Measurements from ENCODE around the gene UPF3B.
"Not testable (repeated sequence)": the region's sequence is repeated elsewhere in the genome, so short reads cannot be mapped to it uniquely, and the experiment has no call there.

UPF3B gene

DNA sequence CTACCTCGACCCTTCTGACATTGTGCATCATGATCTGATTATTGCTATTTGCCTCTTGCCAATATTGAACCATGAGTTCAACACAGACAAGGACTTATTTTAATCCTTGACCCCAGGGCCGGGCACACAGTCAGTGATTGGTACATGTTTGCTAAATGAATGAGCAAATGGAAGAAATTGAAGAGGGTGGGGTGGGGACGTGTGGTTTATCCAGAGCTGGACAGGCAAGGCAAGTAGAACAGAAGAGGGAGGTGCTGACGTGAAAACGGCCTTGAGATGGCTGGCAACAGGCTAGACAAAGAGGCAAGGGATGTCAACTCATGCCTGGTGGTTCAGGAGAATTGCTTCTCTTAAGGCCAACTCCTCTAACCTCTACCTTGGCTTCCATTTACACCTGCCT, 28.5 kb downstream of the UPF3B start:
- not testable (repeated sequence) for DNase-seq (ENCODE audit: low spot score)

DNA sequence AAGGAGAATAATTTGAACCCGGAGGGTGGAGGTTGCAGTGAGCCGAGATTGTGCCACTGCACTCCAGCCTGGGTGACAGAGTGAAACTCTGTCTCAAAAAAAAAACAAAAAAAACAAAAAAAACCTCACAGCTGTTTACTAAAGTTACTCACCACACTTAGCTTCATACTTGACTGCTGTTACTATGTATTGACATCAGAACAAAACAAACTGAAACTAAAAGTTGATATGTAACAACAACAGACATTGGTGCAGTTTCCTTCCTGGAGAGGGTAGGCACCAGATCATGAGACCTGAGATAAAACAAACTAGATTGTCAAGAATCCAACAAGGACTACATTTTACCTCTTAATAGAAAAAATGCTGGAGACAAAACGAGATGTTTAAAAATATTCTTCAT, 31.1 kb downstream of the UPF3B start:
- peak; percentile 66 for DNase-seq (ENCODE audit: low spot score)

- DNase-seq (ENCODE audit: low spot score): no peak
These were observed 35.6 kb downstream of the UPF3B start for GRCh38 chrX:119817130-119817690.

GRCh38 chrX:119816300-119816699, 36.5 kb downstream of the UPF3B start:
- DNase-seq (ENCODE audit: low spot score): no peak

DNA sequence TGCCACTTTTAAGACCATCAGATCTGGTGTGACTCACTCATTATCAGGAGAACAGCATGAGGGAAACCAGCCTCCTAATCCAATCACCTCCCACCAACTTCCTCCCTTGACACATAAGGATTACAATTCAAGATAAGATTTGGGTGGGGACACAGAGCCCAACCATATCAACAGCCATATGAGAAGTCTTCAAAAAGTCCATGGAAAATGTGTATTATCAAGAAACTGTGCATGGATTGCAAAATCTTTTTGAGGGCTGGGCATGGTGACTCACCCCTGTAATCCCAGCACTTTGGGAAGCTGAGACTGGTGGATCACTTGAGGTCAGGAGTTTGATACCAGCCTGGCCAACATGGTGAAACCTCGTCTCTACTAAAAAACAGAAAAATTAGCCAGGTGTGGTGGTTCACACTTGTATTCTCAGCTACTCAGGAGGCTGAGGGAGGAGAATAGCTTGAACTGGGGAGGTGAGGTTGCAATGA, 43.5 kb downstream of the UPF3B start:
- DNase-seq (ENCODE audit: low spot score): no peak

GRCh38 chrX:119808461-119808860, 44.3 kb downstream of the UPF3B start:
- DNase-seq (ENCODE audit: low spot score): not testable (repeated sequence)

GRCh38 chrX:119802546-119802945, 50.2 kb downstream of the UPF3B start:
- no peak for DNase-seq (ENCODE audit: low spot score)

DNA sequence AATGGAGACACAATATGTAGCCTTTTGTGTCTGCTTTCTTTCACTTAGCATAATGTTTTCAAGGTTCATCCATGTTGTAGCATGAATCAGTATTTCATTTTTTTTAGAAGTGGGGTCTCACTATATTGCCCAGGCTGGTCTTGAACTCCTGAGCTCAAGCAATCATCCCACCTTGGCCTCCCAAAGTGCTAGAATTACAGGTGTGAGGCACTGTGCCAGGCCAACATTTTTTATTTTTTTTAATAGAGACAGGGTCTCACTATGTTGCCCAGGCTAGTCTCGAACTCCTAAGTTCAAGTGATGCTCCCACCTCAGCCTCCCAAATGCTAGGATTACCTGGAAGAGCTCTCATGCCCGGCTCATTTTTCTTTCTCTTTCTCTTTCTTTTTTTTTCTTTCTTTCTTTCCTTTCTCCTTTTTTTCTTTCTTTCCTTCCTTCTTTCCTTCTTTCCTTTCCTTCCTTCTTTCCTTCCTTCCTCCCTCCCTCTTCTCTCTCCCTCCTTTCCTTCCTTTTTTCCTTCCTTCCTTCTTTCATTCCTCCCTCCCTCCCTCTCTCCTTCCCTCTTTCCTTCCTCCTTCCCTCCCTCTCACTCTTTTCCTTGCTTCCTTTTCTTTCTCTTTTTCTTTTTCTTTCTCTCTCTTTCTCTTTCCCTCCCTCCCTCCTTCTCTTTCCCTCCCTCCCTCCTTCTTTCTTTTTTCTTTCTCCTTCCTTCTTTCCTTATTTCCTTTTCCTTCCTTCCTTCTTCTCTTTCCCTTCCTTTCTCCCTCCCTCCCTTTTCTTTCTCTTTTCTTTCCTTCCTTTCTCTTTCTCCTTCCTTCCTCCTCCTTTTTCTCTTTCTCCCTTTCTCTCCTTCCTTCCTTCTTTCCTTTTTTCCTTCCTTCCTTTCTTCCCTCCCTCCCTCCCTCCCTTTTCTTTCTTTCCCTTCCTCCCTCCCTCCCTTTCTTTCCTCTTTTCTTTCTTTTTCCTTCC, 51.2 kb downstream of the UPF3B start:
- DNase-seq (ENCODE audit: low spot score): no peak

DNA sequence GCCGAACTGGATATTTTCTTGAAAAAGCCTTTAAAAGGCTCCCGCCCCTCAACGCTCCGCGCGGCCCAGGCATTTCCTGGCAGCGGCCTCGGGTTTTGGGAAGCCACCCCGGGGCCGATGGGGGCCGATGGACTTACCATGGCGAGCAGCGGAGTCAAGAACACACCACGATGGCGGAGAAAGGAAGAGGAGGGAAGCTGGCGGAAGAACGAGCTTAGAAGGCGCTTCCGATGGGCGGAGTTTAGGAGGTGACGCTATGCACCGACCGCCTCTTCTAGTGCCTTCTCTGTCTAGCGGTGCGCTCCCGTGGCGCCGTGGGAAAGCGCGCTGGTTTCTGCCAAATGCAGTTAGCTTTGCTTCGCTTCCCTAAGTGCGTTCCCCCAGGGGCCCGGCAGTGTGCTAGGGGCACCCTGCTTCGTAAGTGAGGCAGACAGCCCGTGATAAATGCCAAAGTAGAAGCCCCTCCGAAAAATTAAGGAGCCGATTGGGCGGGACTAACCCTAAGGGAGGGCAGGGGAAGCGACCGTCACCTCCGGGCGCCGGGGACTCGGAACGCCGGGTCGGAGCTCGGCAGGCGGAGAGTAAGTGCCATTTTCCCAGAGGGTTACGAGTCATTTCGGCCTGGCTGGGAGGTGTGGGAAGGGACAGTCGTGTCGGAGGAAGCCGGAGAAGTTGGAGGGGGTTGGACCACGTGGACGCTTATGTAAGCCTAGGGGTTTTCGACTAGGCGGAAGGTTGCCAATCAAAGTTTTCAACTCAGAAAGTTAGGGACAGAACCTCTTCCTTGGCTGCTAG, 61.1 kb downstream of the UPF3B start, which contains the start of gene RPL39:
Gene RPL39 (minus strand): TSS at position 194 of the 795 bp plus-strand sequence. CDS start 54 bp downstream, at position 140.
- DNase-seq (ENCODE audit: low spot score): peak; percentile 80

DNA sequence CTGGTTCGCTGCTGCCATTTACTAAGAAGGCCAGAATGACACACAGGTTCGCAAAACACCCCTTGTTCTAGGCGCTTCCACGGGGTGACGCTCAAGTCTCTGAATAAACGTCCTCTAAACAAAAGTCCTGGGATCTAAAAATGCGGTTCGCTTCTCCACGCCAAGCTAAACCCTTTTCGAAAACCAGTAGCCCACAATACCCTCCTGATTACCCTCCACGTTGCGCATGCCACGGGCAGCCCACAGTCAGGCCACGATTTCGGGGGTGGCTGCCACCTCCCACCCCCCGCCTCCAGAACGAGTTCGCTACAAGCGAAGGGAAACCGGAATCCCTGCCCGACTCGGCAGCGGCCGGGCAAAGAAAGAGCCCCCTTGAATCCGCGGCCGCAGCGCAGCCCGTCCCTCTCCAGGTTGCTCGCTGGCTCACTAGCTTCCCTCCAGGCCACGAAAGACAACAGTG, 61.8 kb downstream of the UPF3B start:
- DNase-seq (ENCODE audit: low spot score): peak; percentile 72

DNA sequence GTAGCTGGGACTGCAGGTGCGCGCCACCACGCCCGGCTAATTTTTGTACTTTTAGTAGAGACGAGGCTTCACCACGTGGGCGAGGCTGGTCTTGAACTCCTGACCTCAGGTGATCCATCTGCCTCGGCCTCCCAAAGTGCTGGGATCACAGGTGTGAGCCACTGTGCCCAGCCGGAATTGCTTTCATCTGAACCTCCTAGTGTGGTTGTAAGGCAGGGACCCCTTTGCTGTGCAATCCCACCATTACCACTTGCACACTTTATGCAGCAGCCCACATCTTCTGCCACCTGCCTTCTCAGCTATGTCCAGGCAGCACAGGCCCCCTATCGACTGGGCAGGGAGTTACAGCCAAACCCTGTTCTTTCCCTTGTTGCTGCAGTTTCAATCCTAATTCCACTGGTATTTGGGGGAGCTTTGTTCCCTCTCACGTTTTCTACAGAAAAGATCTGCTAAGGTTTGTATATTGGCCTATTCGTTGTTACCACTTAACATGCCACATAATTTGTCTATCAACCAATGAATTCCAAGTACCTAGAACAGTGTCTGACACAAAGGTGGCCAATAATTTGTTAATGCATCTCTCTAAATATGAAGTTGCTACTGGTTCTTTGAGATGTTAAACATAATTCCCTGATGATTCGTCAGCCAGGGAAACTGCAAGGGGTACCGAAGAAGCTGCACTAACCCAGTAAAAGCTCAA, 67.9 kb downstream of the UPF3B start:
- DNase-seq (ENCODE audit: low spot score): peak; percentile 41
